ENCODE results near the gene NID2.

NID2 gene

DNA sequence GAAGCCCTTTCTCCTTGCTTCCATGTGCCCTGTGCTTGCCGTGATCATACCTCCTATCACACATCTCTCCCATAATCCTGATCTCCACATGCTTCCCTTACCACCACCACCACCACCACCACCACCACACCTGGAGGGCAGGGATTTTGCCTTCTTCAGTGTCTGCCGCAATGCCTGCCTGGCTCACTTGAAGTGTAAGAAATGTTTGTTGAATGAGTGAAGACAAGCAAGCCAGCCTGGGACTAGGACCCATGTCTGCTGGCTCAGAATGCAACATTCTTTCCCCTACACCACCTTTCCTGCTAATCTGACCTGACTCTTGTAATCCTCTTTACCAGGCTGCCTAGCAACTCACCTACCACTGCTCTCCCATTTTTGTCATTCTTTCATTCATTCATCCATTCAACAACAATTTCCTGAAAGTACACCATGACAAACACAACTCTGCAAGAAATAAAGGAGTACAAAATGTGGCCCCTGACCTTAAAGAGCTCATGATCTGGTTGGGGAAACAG is 3.5 kb upstream of the NID2 start:
- Histone ChIP-seq H3K27me3 (ENCODE audit: insufficient read depth, low read depth, severe bottlenecking) (peaks cover 15% of the 10 kb centered on the region), H3K4me3 (ENCODE audit: low read depth, low read length) (no peak overlapping the region), H3K36me3 (no peaks in the 10 kb centered on the region), H3K27ac (no peak overlapping the region), H3K9me3 (ENCODE audit: severe bottlenecking) (no peaks in the 10 kb centered on the region)
- peak; percentile 10 for DNase-seq
- TF ChIP-seq CTCF (IDR thresholded peaks at IDR 0.05; ENCODE audit: low read depth, low read length) = no peak

GRCh38 chr14:52071675-52072074 is 2.8 kb upstream of the NID2 start:
- Histone ChIP-seq H3K4me3 (ENCODE audit: low read depth, low read length) (no peak overlapping the region), H3K36me3 (no peaks in the 10 kb centered on the region), H3K27ac (no peak overlapping the region), H3K27me3 (ENCODE audit: insufficient read depth, low read depth, severe bottlenecking) (peaks cover 17% of the 10 kb centered on the region), H3K9me3 (ENCODE audit: severe bottlenecking) (no peaks in the 10 kb centered on the region)
- no peak for TF ChIP-seq CTCF (IDR thresholded peaks at IDR 0.05; ENCODE audit: low read depth, low read length)
- DNase-seq = no peak

DNA sequence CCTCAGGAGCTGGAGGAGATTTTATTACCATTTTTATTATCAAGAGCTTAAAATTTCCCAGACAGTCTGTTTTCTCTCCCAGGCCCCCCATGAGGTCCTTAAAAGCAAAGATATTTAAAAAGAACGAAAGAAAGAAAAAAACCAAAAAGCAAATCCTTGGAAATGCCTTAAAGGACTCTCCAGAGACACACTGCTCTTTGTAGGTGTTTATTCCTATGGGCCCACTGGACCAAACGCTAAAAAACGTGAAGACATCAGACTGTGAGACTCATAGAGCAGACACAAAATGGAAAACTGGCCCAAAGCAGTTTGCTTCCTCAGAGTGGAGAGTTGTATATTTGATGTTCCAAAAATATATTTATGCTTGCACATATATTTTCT is 1.2 kb upstream of the NID2 start:
- H3K27me3 ChIP-seq (ENCODE audit: insufficient read depth, low read depth, severe bottlenecking) = peaks cover 17% of the 10 kb centered on the region
- H3K4me3 ChIP-seq (ENCODE audit: low read depth, low read length) = no peak overlapping the region
- no peak for DNase-seq
- H3K36me3 ChIP-seq = no peaks in the 10 kb centered on the region
- TF ChIP-seq CTCF (IDR thresholded peaks at IDR 0.05; ENCODE audit: low read depth, low read length) = no peak
- H3K9me3 ChIP-seq (ENCODE audit: severe bottlenecking) = no peaks in the 10 kb centered on the region
- no peak overlapping the region for H3K27ac ChIP-seq

DNA sequence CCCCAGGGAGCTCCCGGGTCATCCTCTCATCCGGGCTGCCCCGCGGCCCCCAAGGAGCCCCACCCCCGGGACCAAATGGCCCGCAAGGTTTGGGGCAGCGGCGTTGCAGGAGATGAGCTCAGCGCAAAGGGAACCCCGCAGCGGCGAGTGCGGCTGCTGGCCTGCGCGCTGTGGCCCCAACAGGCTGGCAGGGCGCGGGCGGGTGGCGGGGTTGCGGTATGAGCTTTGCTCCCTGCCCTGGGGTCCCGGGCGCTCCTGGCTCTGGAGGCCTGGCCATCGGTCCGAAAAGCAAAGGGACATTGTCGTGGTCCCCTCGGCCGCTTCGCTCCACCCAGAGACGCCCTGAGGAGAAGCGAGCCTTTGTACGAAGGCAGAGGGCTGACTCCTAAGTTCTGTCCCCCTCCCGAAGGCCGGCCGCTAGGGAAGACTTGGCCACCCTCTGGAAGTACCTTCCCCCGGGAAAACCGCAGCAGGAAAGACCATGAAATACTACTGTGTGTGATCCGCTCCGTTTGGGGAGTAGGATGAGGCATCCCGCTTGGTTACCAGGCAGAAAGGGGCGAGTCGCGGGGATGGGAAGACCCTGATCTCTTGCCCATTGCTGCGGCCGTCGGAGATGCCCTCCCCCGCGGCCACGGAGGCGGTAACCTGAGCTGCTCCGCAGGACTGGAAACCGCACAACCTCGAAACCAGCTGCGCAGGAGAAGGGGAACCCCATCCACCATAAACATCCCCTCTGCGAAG is 620 bp upstream of the NID2 start:
- H3K9me3 ChIP-seq (ENCODE audit: severe bottlenecking) = no peaks in the 10 kb centered on the region
- no peak overlapping the region for H3K27ac ChIP-seq
- DNase-seq = no peak
- H3K36me3 ChIP-seq = no peaks in the 10 kb centered on the region
- H3K27me3 ChIP-seq (ENCODE audit: insufficient read depth, low read depth, severe bottlenecking) = peaks cover 17% of the 10 kb centered on the region
- H3K4me3 ChIP-seq (ENCODE audit: low read depth, low read length) = no peak overlapping the region
- TF ChIP-seq CTCF (IDR thresholded peaks at IDR 0.05; ENCODE audit: low read depth, low read length) = no peak

DNA sequence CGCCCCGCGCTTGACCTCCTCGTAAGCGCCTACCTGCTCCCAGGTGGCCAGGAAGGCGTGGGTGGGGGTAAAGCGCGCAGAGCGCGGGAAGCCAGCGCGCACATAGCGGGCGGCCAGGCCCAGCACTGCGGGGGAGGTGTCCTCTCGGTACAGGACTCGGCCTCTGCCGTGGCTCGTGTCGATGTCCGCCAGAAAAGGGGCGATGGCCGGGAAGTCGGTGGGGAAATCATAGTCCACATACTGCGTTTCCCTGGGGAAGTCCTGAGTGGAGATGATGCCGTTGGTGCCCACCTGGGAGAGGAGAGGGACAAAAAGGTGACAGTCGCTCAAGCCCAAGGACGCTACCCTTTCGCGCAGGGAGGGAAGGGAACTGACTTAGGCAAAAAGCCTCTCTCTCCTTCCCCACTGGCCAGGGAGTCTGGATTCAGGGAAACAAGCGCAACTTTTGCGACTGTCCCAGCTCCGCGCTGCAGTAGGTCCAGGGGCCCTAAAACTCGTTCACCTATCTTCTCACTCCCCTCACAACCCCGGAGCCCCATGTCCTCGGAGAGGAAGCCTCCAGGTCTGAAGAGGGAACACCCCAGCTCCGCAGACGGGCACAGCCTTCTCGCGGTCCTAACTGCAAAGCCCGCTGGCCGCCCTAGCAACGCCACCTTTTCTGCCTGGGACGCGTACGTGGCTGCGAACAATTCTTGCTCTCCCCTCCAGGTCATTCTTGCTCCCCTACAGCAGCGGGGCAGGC is 815 bp downstream of the NID2 start:
- TF ChIP-seq CTCF (IDR thresholded peaks at IDR 0.05; ENCODE audit: low read depth, low read length) = no peak
- Histone ChIP-seq H3K27me3 (ENCODE audit: insufficient read depth, low read depth, severe bottlenecking) (peaks cover 17% of the 10 kb centered on the region), H3K4me3 (ENCODE audit: low read depth, low read length) (peak overlapping the region; percentile 63), H3K27ac (no peak overlapping the region), H3K36me3 (no peaks in the 10 kb centered on the region), H3K9me3 (ENCODE audit: severe bottlenecking) (no peaks in the 10 kb centered on the region)
- DNase-seq = peak; percentile 29

Data from WERI-Rb-1 (cell line).